Prostate gland (tissue), 2 donors: ENCODE results near the gene EWSR1. TPM values are rescaled to one million over a fixed set of nuclear protein-coding genes. Genes with fewer than 3 reads are reported as not detected.

ENCODE experiments used
- DNase-seq: peaks from one replicate; pipeline ENCODE4 v3.0.0-alpha.2; 2019; ENCODE audit warnings: low spot score
- H3K27ac ChIP-seq, 2 donors: fragments of 200-600 bp; sonication (generic); 2 replicates each; pipeline ENCODE4 v1.5.1; 2017 to 2019
- H3K27me3 ChIP-seq: fragments of 200-600 bp; sonication (generic); replicated peaks from 2 replicates; pipeline ENCODE4 v1.5.1; 2019; ENCODE audit not compliant: insufficient read depth
- H3K36me3 ChIP-seq, 2 donors: fragments of 200-600 bp; sonication (generic); 1 replicate in 1 of 2; 2 replicates in 1 of 2; pipeline versions ENCODE4 v1.5.1 to v1.8.1; 2017 to 2019
- H3K4me1 ChIP-seq: fragments of 200-600 bp; sonication (generic); replicated peaks from 2 replicates; pipeline ENCODE4 v1.5.1; 2019
- H3K4me3 ChIP-seq, 2 donors: fragments of 200-600 bp; sonication (generic); 2 replicates each; pipeline ENCODE4 v1.5.1; 2017 to 2019
- H3K9me3 ChIP-seq: fragments of 200-600 bp; sonication (generic); 2 replicates; pipeline ENCODE4 v1.5.1; 2017
- CTCF ChIP-seq, 4 experiments: fragments of 200-600 bp in 2 of 4; fragments of 450-650 bp in 2 of 4; sonication (generic) in 2 of 4; IDR thresholded peaks; 1 replicate in 3 of 4; 2 replicates in 1 of 4; pipeline ENCODE4 v1.5.1; 2016 to 2019; ENCODE audit warnings: antibody characterized with exemption in 4 of 4, mild to moderate bottlenecking in 2 of 4, moderate library complexity in 2 of 4
- POLR2A ChIP-seq: fragments of 450-650 bp; IDR thresholded peaks from one replicate; pipeline ENCODE4 v1.6.1; 2016; ENCODE audit warnings: antibody characterized with exemption, mild to moderate bottlenecking
- POLR2AphosphoS5 ChIP-seq: sonication (generic); formaldehyde crosslinking; IDR thresholded peaks from one replicate; pipeline ENCODE4 v1.6.1; 2017; ENCODE audit warnings: antibody characterized with exemption
- WGBS: methylation state at CpG from one replicate; pipeline ENCODE4 v1.1.5; 2018; 5-methylcytosine and 5-hydroxymethylcytosine counted together
- intact Hi-C: fragments of 100-400 bp; cut with DNase I; formaldehyde crosslinking; loops from one replicate; pipeline ENCODE4 v1.14.2; 2022
- total RNA-seq, 2 donors: library from RNA; depleted of rRNA; stranded (reverse); fragments of >200 nt; gene quantifications; one replicate each; pipeline ENCODE4 v1.1.0, GENCODE V29; 2016

Gene EWSR1
- total RNA-seq, 2 donors from 2014 or later: 181 to 213 TPM

GRCh38 chr22:29330753-29331152, 62.7 kb downstream of the EWSR1 start:
- no peak overlapping the region for H3K4me3 ChIP-seq
- 65% methylated on average over 9 of the region's 9 CpGs for WGBS
- no peaks in the 10 kb centered on the region for H3K4me1 ChIP-seq
- no peak for TF ChIP-seq CTCF (IDR thresholded peaks at IDR 0.05)
- no peak for TF ChIP-seq POLR2A
- no peak for TF ChIP-seq POLR2AphosphoS5
- DNase-seq: no peak
- H3K27me3 ChIP-seq: no peaks in the 10 kb centered on the region
- no peak overlapping the region for H3K27ac ChIP-seq
- H3K9me3 ChIP-seq: no peaks in the 10 kb centered on the region
- intact Hi-C loops: no loop called here
- H3K36me3 ChIP-seq: peaks cover 5 to 18% of the 10 kb centered on the region in 2 donors

- TF ChIP-seq POLR2AphosphoS5: no peak
- TF ChIP-seq CTCF (IDR thresholded peaks at IDR 0.05): no peak
- TF ChIP-seq POLR2A: no peak
- Histone ChIP-seq H3K27ac (no peak overlapping the region), H3K27me3 (no peaks in the 10 kb centered on the region), H3K9me3 (no peaks in the 10 kb centered on the region), H3K4me1 (no peaks in the 10 kb centered on the region), H3K36me3 (peaks cover 5 to 18% of the 10 kb centered on the region in 2 donors), H3K4me3 (no peak overlapping the region)
- no peak for DNase-seq
- WGBS: 89% methylated on average over 8 of the region's 8 CpGs
- intact Hi-C loops: no loop called here
Observed at GRCh38 chr22:29331213-29331612, 63.1 kb downstream of the EWSR1 start.

GRCh38 chr22:29331658-29332300, 63.7 kb downstream of the EWSR1 start:
- WGBS: 79% methylated on average over 14 of the region's 14 CpGs
- no peak for TF ChIP-seq POLR2A
- no peak for TF ChIP-seq POLR2AphosphoS5
- no peak for TF ChIP-seq CTCF (IDR thresholded peaks at IDR 0.05)
- H3K36me3 ChIP-seq: peaks cover 5 to 18% of the 10 kb centered on the region in 2 donors

GRCh38 chr22:29332886-29333496, 64.9 kb downstream of the EWSR1 start:
- H3K4me1 ChIP-seq: peaks cover 9% of the 10 kb centered on the region
- H3K36me3 ChIP-seq: peaks cover 5 to 14% of the 10 kb centered on the region in 2 donors
- TF ChIP-seq CTCF (IDR thresholded peaks at IDR 0.05) (no peak), POLR2A (no peak), POLR2AphosphoS5 (no peak)
- WGBS: 93% methylated on average over 8 of the region's 8 CpGs
- H3K4me3 ChIP-seq: no peak overlapping the region
- no peak overlapping the region for H3K27ac ChIP-seq
- no peaks in the 10 kb centered on the region for H3K9me3 ChIP-seq
- no peak for DNase-seq
- H3K27me3 ChIP-seq: no peaks in the 10 kb centered on the region
- intact Hi-C loops: no loop called here

More at GRCh38 chr22:29331658-29332300, 63.7 kb downstream of the EWSR1 start:
- Histone ChIP-seq H3K27ac (peak overlapping the region in 1 of 2 donors; percentile 2), H3K27me3 (no peaks in the 10 kb centered on the region), H3K9me3 (no peaks in the 10 kb centered on the region), H3K4me3 (no peak overlapping the region), H3K4me1 (no peaks in the 10 kb centered on the region)
- no peak for DNase-seq
- intact Hi-C loops: no loop called here

- H3K4me1 ChIP-seq: peaks cover 9% of the 10 kb centered on the region
- peaks cover 0 to 6% of the 10 kb centered on the region in 2 donors for H3K36me3 ChIP-seq
- no peak for DNase-seq
- H3K27me3 ChIP-seq: no peaks in the 10 kb centered on the region
- H3K9me3 ChIP-seq: no peaks in the 10 kb centered on the region
- intact Hi-C loops: no loop called here
- WGBS: 88% methylated on average over 7 of the region's 7 CpGs
- peak overlapping the region; percentile 41 to 71 for H3K27ac ChIP-seq
- H3K4me3 ChIP-seq: no peak overlapping the region
- no peak for TF ChIP-seq POLR2AphosphoS5
- TF ChIP-seq CTCF (IDR thresholded peaks at IDR 0.05): no peak
- no peak for TF ChIP-seq POLR2A
Observed at GRCh38 chr22:29334148-29334547, 66.1 kb downstream of the EWSR1 start.
